Panc1 (cell line): ENCODE results near the gene TICAM2.

Experiments
- CTCF ChIP-seq: fragments of 450-650 bp; IDR thresholded peaks from 2 replicates; pipeline ENCODE4 v1.5.1; 2017; ENCODE audit warnings: mild to moderate bottlenecking
- REST ChIP-seq, 2 experiments: IDR thresholded peaks; 2 replicates each; pipeline ENCODE4 v1.6.1; 2011 to 2012; ENCODE audit warnings: low read depth in 2 of 2, control low read depth in 1 of 2, low read length in 1 of 2, mild to moderate bottlenecking in 1 of 2, moderate library complexity in 1 of 2; ENCODE audit not compliant: insufficient read depth in 1 of 2
- TCF7L2 ChIP-seq: IDR thresholded peaks from 2 replicates; pipeline ENCODE4 v1.6.1; 2011; ENCODE audit warnings: mild to moderate bottlenecking, low read depth, low read length, inconsistent platforms

DNA sequence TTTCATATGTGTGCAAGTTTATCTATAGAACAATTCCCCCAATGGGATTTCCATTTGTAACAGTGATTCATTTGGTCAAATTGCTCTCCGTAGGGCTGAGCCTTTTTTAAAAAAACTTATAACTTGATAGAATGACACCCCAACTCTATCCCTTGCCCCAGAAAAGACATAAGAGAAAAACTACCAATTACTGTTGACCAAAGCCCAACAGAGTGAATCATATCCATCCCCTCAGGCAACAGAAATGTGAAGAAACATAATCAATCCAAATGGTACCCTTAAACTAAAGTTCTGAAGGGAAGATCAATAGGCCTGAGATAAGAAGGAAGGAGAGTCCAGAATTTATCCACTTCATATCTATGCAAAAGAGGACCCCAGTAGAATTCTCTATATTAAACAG lies 17.8 kb downstream of the TICAM2 start:
- TF ChIP-seq TCF7L2 (no peak), CTCF (no peak), REST (IDR thresholded peaks at IDR 0.05; ENCODE audit: insufficient read depth in 1 of 2, low read depth in 2 of 2, low read length in 1 of 2) (no peak)
